Left ventricle myocardium inferior (tissue), 1 donor: ENCODE measurements around the gene STARD13. TPM values are rescaled to one million over a fixed set of nuclear protein-coding genes. Genes with fewer than 3 reads are reported as not detected.

Source experiments
- DNase-seq: peaks from one replicate; pipeline ENCODE4 v3.0.0-alpha.2; 2020
- H3K27ac ChIP-seq: fragments of 200-600 bp; replicated peaks from 2 replicates; pipeline ENCODE4 v1.8.0; 2021
- H3K27me3 ChIP-seq: fragments of 200-600 bp; 2 replicates; pipeline ENCODE4 v1.8.0; 2021; ENCODE audit warnings: low read depth
- H3K36me3 ChIP-seq: fragments of 200-600 bp; 2 replicates; pipeline ENCODE4 v1.8.0; 2021
- H3K4me1 ChIP-seq: fragments of 200-600 bp; 2 replicates; pipeline ENCODE4 v1.8.0; 2021
- H3K4me3 ChIP-seq: fragments of 200-600 bp; 2 replicates; pipeline ENCODE4 v1.8.0; 2021; ENCODE audit warnings: mild to moderate bottlenecking, moderate library complexity
- H3K9me3 ChIP-seq: fragments of 200-600 bp; replicated peaks from 2 replicates; pipeline ENCODE4 v1.8.0; 2021
- intact Hi-C: fragments of 100-400 bp; cut with micrococcal nuclease; formaldehyde crosslinking; loops from one replicate; pipeline ENCODE4 v1.11.0; 2022
- total RNA-seq: library from RNA; stranded (reverse); fragmentation: NEBNext Ultra II Directional; extraction: Animal tissue kit (Norgen Biotek cat#: 25700); gene quantifications from one replicate; pipeline ENCODE4 v1.2.1, GENCODE V29; 2021
- TF ChIP-seq, protein P1 (sequence below): fragments of 200-600 bp; IDR thresholded peaks from 2 replicates; pipeline ENCODE4 v1.8.0; 2021; ENCODE audit warnings: antibody characterized with exemption, mild to moderate bottlenecking, borderline replicate concordance
- donor health status: DM: no; HTN: yes; CAD: no; lungs with severe emphysema.

STARD13 gene
- total RNA-seq, 1 donor from 2014 or later: 29.9 TPM

DNA sequence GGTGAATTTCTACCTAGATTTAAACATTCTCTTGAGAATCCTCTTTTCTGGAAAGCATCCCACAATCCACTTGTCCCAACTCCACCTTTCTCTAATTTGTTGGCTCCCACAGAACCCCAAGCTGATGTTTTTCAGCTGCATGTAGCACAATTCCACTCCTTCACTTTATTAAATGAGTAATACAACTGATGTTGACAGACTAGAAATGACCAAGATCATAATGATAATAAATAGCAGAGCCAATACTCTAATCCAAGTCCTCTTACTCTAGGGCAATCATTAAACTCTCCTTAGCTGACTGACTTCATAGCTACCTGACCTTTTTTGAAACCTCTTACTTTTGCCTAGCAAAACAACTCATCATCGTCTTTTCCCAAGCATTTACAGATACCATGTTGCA, 27.9 kb upstream of the STARD13 start:
- intact Hi-C loops: no loop called here
- Histone ChIP-seq H3K4me3 (no peak overlapping the region), H3K4me1 (peaks cover 13% of the 10 kb centered on the region), H3K27ac (peak overlapping the region; percentile 14), H3K27me3 (no peaks in the 10 kb centered on the region), H3K36me3 (no peaks in the 10 kb centered on the region), H3K9me3 (no peaks in the 10 kb centered on the region)
- no peak for DNase-seq
- TF ChIP-seq, protein P1, sequence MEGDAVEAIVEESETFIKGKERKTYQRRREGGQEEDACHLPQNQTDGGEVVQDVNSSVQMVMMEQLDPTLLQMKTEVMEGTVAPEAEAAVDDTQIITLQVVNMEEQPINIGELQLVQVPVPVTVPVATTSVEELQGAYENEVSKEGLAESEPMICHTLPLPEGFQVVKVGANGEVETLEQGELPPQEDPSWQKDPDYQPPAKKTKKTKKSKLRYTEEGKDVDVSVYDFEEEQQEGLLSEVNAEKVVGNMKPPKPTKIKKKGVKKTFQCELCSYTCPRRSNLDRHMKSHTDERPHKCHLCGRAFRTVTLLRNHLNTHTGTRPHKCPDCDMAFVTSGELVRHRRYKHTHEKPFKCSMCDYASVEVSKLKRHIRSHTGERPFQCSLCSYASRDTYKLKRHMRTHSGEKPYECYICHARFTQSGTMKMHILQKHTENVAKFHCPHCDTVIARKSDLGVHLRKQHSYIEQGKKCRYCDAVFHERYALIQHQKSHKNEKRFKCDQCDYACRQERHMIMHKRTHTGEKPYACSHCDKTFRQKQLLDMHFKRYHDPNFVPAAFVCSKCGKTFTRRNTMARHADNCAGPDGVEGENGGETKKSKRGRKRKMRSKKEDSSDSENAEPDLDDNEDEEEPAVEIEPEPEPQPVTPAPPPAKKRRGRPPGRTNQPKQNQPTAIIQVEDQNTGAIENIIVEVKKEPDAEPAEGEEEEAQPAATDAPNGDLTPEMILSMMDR: no peak

DNA sequence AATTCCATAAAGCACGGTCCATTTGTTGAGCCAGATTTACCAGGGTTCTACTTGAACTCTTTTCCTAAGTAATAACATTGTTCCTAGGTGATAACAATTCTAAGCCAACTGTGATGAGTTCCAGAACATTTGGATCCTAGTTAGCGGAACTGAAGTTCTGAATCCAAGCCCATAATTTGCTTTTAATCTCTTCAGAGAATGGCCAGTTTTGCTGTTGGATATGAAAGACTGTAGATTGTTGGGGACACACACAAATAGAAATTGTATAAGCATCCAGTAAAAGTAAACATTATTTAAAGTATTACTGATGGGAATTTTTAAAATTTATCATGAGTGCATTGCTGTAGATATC, 27.3 kb upstream of the STARD13 start:
- peaks cover 15% of the 10 kb centered on the region for H3K4me1 ChIP-seq
- H3K4me3 ChIP-seq: no peak overlapping the region
- H3K9me3 ChIP-seq: no peaks in the 10 kb centered on the region
- H3K27ac ChIP-seq: peak overlapping the region; percentile 29
- no peaks in the 10 kb centered on the region for H3K36me3 ChIP-seq
- TF ChIP-seq, protein P1: no peak
- intact Hi-C loops: no loop called here
- no peaks in the 10 kb centered on the region for H3K27me3 ChIP-seq
- DNase-seq: no peak

DNA sequence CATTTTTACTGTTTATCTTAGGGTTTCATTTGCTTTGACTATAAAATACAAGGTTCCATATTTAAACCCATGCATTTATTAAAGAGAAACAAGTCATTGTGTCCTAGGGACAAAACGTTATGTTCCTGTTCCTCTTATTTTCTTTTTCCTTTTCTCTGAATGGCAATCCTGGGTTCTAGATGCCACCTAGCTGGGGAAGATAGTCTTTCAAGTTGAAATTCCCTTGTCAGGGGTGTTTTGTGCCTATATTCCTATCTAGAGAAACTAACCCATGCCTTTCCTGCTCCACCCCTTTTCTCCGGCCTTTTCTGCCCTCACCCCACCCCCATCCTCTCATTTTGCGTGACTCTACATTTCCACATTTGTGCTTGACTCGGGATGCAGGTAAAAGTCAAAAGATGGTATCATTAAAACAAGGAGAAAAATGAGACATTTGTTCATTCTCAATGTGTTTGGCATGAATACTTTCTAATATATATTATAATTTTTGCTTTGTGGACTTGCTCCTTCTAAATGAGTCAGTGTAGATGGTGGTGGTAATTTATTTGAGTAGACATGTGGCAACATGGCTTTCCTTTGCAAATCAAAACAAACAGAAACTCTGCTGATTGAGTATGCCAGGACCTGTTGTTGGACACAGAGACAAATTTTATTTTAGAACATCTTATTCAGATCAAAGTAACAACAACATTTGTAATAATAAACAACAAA, 26.8 kb upstream of the STARD13 start:
- Histone ChIP-seq H3K4me3 (no peak overlapping the region), H3K4me1 (peaks cover 19% of the 10 kb centered on the region), H3K9me3 (no peaks in the 10 kb centered on the region), H3K27me3 (no peaks in the 10 kb centered on the region), H3K27ac (peak overlapping the region; percentile 29), H3K36me3 (no peaks in the 10 kb centered on the region)
- DNase-seq: no peak
- TF ChIP-seq, protein P1: peak; percentile 62
- intact Hi-C loops: no loop called here

DNA sequence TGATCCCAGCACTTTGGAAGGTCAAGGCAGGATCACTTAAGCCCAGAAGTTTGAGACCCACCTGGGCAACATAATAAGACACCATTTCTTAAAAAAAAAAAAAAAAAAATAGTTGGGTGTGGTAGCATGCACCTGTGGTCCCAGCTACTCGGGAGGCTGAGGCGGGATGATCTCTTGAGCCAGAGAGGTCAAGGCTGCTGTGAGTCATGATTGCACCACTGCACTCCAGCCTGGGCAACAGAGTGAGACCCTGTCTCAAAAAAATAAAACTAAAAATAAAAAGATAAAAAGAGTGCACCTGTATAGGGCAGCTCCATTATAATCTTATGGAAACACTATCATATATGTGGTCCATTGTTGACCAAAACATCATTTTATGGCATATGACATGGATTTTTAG, 25.5 kb upstream of the STARD13 start:
- TF ChIP-seq, protein P1: no peak
- no peaks in the 10 kb centered on the region for H3K9me3 ChIP-seq
- H3K4me1 ChIP-seq: peaks cover 19% of the 10 kb centered on the region
- no peaks in the 10 kb centered on the region for H3K27me3 ChIP-seq
- DNase-seq: no peak
- H3K27ac ChIP-seq: no peak overlapping the region
- intact Hi-C loops: no loop called here
- H3K36me3 ChIP-seq: no peaks in the 10 kb centered on the region
- no peak overlapping the region for H3K4me3 ChIP-seq

DNA sequence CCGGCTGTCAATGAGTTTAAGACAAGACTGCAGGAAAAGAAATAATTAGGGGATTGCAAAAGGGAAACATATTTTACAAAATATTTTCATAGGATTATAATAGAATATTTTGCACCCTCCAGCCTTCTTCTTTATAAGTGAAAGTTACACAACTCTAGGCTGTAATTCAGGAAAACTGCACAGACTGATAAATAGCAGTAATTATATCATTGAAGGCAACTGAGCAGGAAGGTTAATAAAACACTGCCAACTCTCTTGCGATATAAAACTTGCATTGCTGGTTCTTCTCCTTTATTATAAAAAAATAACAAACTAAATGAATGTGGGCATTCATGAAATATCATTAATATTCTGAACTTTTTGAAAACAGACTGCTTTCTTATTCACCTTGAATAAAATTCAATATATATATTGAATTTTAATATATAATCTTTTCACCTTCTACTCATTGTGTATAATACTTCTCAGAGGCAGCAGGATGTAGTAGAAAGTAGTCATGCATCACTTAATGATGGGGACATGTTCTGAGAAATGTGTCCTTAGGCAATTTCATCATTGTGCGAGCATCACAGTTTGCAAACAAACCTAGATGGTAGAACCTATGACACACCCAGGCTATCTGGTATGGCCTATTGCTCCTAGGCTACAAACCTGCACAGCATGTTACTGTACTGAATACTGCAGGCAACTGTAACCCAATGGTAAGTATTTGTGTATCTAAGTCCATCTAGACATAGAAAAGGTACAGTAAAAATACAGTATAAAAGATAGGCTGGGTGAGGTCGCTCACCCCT, 24.9 kb upstream of the STARD13 start:
- TF ChIP-seq, protein P1: no peak
- H3K36me3 ChIP-seq: no peaks in the 10 kb centered on the region
- intact Hi-C loops: no loop called here

More for the DNA sequence above, 24.9 kb upstream of the STARD13 start:
- H3K27me3 ChIP-seq: no peaks in the 10 kb centered on the region
- H3K4me1 ChIP-seq: peaks cover 19% of the 10 kb centered on the region
- DNase-seq: no peak
- no peaks in the 10 kb centered on the region for H3K9me3 ChIP-seq
- no peak overlapping the region for H3K4me3 ChIP-seq
- H3K27ac ChIP-seq: no peak overlapping the region
